K562 (cell line): Measurements from ENCODE around the gene RECK. TPM values are rescaled to one million over a fixed set of nuclear protein-coding genes. Genes with fewer than 3 reads are reported as not detected.
A peak's percentile ranks its signal among the peaks of the same experiment; 100 is the strongest.

Source experiments
- ATAC-seq: fragments of 200-7000 bp; cut with Tn5 transposase; 3 replicates; pipeline ENCODE4 v1.9.1; 2020; ENCODE audit warnings: moderate library complexity
- BruUV-seq: library from RNA; stranded (reverse); fragments of 400-500 nt; replicated peaks from 2 replicates; lab custom pipeline; 2021; lab: Mats Ljungman, UMichigan
- CTCF ChIA-PET: fragments of 300-600 bp; formaldehyde crosslinking; extraction: SDS; loops from one replicate; lab custom pipeline; 2021; ENCODE audit warnings: low intra/inter-chr PET ratio; lab: Yijun Ruan, JAX
- POLR2A ChIA-PET: fragments of 300-600, 350-650 bp; sonication (Branson Sonifier 250); formaldehyde crosslinking; extraction: SDS; loops from one replicate; lab custom pipeline; 2021; ENCODE audit warnings: antibody characterized with exemption, inconsistent platforms; lab: Yijun Ruan, JAX
- DNase-seq, 4 experiments: peaks; one replicate each; pipeline versions ENCODE4 v3.0.0 to v3.0.0-alpha.2; 2011 to 2018; ENCODE audit warnings: low spot score in 3 of 4, mixed read lengths in 3 of 4; ENCODE audit errors: extremely low read depth in 1 of 4
- FAIRE-seq: peaks from 2 replicates; lab custom pipeline; 2011; peaks lifted over from hg19 to GRCh38; lab: Jason Lieb, UNC
- H2AFZ ChIP-seq: 2 replicates; pipeline ENCODE4 v1.6.0; 2011; ENCODE audit warnings: low read depth, low read length, control low read depth, inconsistent platforms
- H3K27ac ChIP-seq: fragments of 200-600 bp; 3 replicates; pipeline ENCODE4 v1.8.0; 2011; ENCODE audit warnings: low read depth, mild to moderate bottlenecking, control low read depth, inconsistent platforms, low read length, moderate library complexity, mixed read lengths; ENCODE audit errors: extremely low read depth
- H3K27me3 ChIP-seq, 2 experiments: fragments of 300-600 bp in 1 of 2; 2 replicates in 1 of 2; 3 replicates in 1 of 2; pipeline versions ENCODE4 v1.6.0 to v1.8.0; 2011; ENCODE audit warnings: inconsistent platforms in 2 of 2, low read length in 2 of 2, mild to moderate bottlenecking in 1 of 2, mixed read lengths in 1 of 2, moderate library complexity in 1 of 2; ENCODE audit not compliant: control insufficient read depth in 2 of 2, insufficient read depth in 2 of 2
- H3K36me3 ChIP-seq: fragments of 300-600 bp; 3 replicates; pipeline ENCODE4 v1.8.0; 2011; ENCODE audit warnings: mild to moderate bottlenecking, low read length, inconsistent platforms; ENCODE audit not compliant: control insufficient read depth, insufficient read depth
- H3K4me1 ChIP-seq, 2 experiments: fragments of 200-600 bp in 1 of 2; replicated peaks in 1 of 2; 2 replicates in 1 of 2; 3 replicates in 1 of 2; pipeline versions ENCODE4 v1.5.1 to v1.8.0; 2011; ENCODE audit warnings: inconsistent platforms in 2 of 2, low read length in 2 of 2, mild to moderate bottlenecking in 1 of 2, mixed read lengths in 1 of 2, moderate library complexity in 1 of 2; ENCODE audit not compliant: control insufficient read depth in 2 of 2, insufficient read depth in 2 of 2
- H3K4me2 ChIP-seq: 2 replicates; pipeline ENCODE4 v1.6.1; 2011; ENCODE audit warnings: low read length, control low read depth, inconsistent platforms, mixed read lengths; ENCODE audit not compliant: insufficient read depth
- H3K4me3 ChIP-seq: fragments of 200-600 bp; sonication (generic), shearing (Covaris generic); 2 replicates; pipeline ENCODE4 v1.5.1; 2016; ENCODE audit warnings: control low read depth, inconsistent platforms
- H3K79me2 ChIP-seq: fragments of 200-600 bp; 3 replicates; pipeline ENCODE4 v1.8.0; 2011; ENCODE audit warnings: low read length, inconsistent platforms; ENCODE audit not compliant: control insufficient read depth, insufficient read depth
- H3K9ac ChIP-seq, 2 experiments: 2 replicates each; pipeline versions ENCODE4 v1.6.0 to v1.6.1; 2011; ENCODE audit warnings: low read depth in 2 of 2, low read length in 2 of 2, control low read depth in 1 of 2, inconsistent platforms in 1 of 2, mild to moderate bottlenecking in 1 of 2, mixed read lengths in 1 of 2; ENCODE audit not compliant: insufficient read depth in 1 of 2
- H3K9me1 ChIP-seq: one replicate; pipeline ENCODE4 v1.6.0; 2011; ENCODE audit warnings: inconsistent platforms, mild to moderate bottlenecking, low read length, moderate library complexity; ENCODE audit not compliant: control insufficient read depth, insufficient read depth
- H3K9me3 ChIP-seq: replicated peaks from 2 replicates; pipeline ENCODE4 v1.5.1; 2011; ENCODE audit warnings: low read depth, low read length, inconsistent platforms; ENCODE audit not compliant: control insufficient read depth, insufficient read depth
- H4K20me1 ChIP-seq: replicated peaks from 2 replicates; pipeline ENCODE4 v1.6.1; 2011; ENCODE audit warnings: low read length, inconsistent platforms, mixed read lengths; ENCODE audit not compliant: control insufficient read depth, insufficient read depth
- BRCA1 ChIP-seq, 2 experiments: fragments of 450-650 bp in 1 of 2; sonication (generic) in 1 of 2; formaldehyde crosslinking in 1 of 2; IDR thresholded peaks; 2 replicates each; pipeline versions ENCODE4 v1.5.0 to v1.6.1; 2017 to 2020; ENCODE audit warnings: mild to moderate bottlenecking in 1 of 2, missing genetic modification reagents in 1 of 2
- CREB1 ChIP-seq, 2 experiments: sonication (generic) in 1 of 2; formaldehyde crosslinking in 1 of 2; IDR thresholded peaks; 2 replicates each; pipeline versions ENCODE4 v1.6.1 to v1.8.0; 2012 to 2022; ENCODE audit warnings: inconsistent platforms in 1 of 2, mild to moderate bottlenecking in 1 of 2, missing genetic modification reagents in 1 of 2, moderate library complexity in 1 of 2
- EHMT2 ChIP-seq: fragments of 450-650 bp; IDR thresholded peaks from 2 replicates; pipeline ENCODE4 v1.6.1; 2018; ENCODE audit warnings: antibody characterized with exemption
- ELF1 ChIP-seq: fragments of 200-800 bp; sonication (Bioruptor generic); IDR thresholded peaks from 2 replicates; pipeline ENCODE4 v1.6.1; 2016; ENCODE audit warnings: missing genetic modification characterization, missing compliant biosample characterization
- HEY1 ChIP-seq: fragments of 250-450 bp; sonication (Bioruptor Pico); IDR thresholded peaks from 2 replicates; pipeline ENCODE4 v1.5.0; 2020; ENCODE audit warnings: mild to moderate bottlenecking, moderate library complexity, borderline replicate concordance
- KDM2B ChIP-seq: fragments of 250-450 bp; sonication (Bioruptor Pico); IDR thresholded peaks from 2 replicates; pipeline ENCODE4 v1.8.0; 2021; ENCODE audit warnings: mild to moderate bottlenecking, moderate library complexity
- MIER1 ChIP-seq: fragments of 450-650 bp; IDR thresholded peaks from 2 replicates; pipeline ENCODE4 v1.6.1; 2016; ENCODE audit warnings: antibody characterized with exemption, mild to moderate bottlenecking, low read depth
- PHF21A ChIP-seq: fragments of 450-650 bp; IDR thresholded peaks from 2 replicates; pipeline ENCODE4 v1.6.1; 2017; ENCODE audit warnings: low read depth, borderline replicate concordance
- POLR2B ChIP-seq: fragments of 450-650 bp; IDR thresholded peaks from 2 replicates; pipeline ENCODE4 v1.6.1; 2018; ENCODE audit warnings: low read depth; ENCODE audit not compliant: partially characterized antibody
- POLR2H ChIP-seq: IDR thresholded peaks from 2 replicates; pipeline ENCODE4 v1.6.1; 2016; ENCODE audit warnings: missing genetic modification characterization, low read depth, mild to moderate bottlenecking, control low read depth, missing compliant biosample characterization, moderate library complexity
- POLR3A ChIP-seq: IDR thresholded peaks from 2 replicates; pipeline ENCODE4 v1.6.1; 2011; ENCODE audit warnings: borderline replicate concordance, mild to moderate bottlenecking, moderate library complexity; ENCODE audit not compliant: insufficient read length, insufficient read depth; ENCODE audit errors: extremely low read depth
- RCOR1 ChIP-seq, 2 experiments: IDR thresholded peaks; 2 replicates each; pipeline ENCODE4 v1.6.1; 2012; ENCODE audit warnings: low read depth in 2 of 2, low read length in 2 of 2, borderline replicate concordance in 1 of 2, improper control_type of control experiment in 1 of 2
- SIX5 ChIP-seq, 2 experiments: IDR thresholded peaks; 2 replicates each; pipeline ENCODE4 v1.6.1; 2011; ENCODE audit warnings: low read length in 2 of 2, borderline replicate concordance in 1 of 2, low read depth in 1 of 2, mild to moderate bottlenecking in 1 of 2, moderate library complexity in 1 of 2; ENCODE audit not compliant: insufficient read depth in 1 of 2
- TCF3 ChIP-seq: sonication (generic); formaldehyde crosslinking; IDR thresholded peaks from 2 replicates; pipeline ENCODE4 v1.4.0; 2020; ENCODE audit warnings: mild to moderate bottlenecking, missing genetic modification reagents
- WGBS: fragments of 100-300 bp; shearing (Covaris generic); methylation state at CpG from one replicate; pipeline ENCODE4 v1.1.6; 2016; ENCODE audit warnings: low coverage, mixed read lengths; ENCODE audit not compliant: insufficient coverage; ENCODE audit errors: missing lambda C conversion rate; 5-methylcytosine and 5-hydroxymethylcytosine counted together
- in situ Hi-C: fragments of 300-500 bp; cut with MboI; formaldehyde crosslinking; loops from 4 replicates; pipeline ENCODE4 v1.15.0; 2018; ENCODE audit warnings: inconsistent platforms, mixed read lengths
- intact Hi-C: fragments of 100-400 bp; cut with micrococcal nuclease; formaldehyde crosslinking; loops from 2 replicates; pipeline ENCODE4 v1.14.2; 2022
- polyA plus RNA-seq, 8 experiments: library from polyadenylated mRNA; depleted of rRNA in 4 of 8; stranded (reverse) in 5 of 8; unstranded in 3 of 8; fragments of >200 nt; fragmentation: Nextera tagmentation in 2 of 8; fragmentation: Illumina TruSeq in 1 of 8; extraction: Ambion mirVana in 2 of 8; extraction: Trizol in 1 of 8; gene quantifications; 2 replicates each; pipeline versions ENCODE4 v1.2.1 to v1.2.3, GENCODE V29; 2011 to 2014; ENCODE audit warnings: inconsistent platforms in 1 of 8, missing spikeins in 1 of 8
- total RNA-seq, 7 experiments: library from RNA; depleted of rRNA in 6 of 7; stranded (reverse); fragments of >200 nt in 6 of 7; fragmentation: Illumina TruSeq in 2 of 7; extraction: Trizol in 2 of 7; gene quantifications; 2 replicates each; pipeline versions ENCODE4 v1.2.1 to v1.2.3, GENCODE V29; 2011 to 2021; ENCODE audit warnings: low replicate concordance in 1 of 7
- TF ChIP-seq, protein P1 (sequence below): fragments of 250-450 bp; sonication (Bioruptor Pico); IDR thresholded peaks from 2 replicates; pipeline ENCODE4 v1.4.0; 2020

The RECK gene
- total and polyA plus RNA-seq, 9 of the 15 experiments (the other 6 are each of a cell fraction or from before 2014, with no cell fraction given), result 0.04 to 0.36 (median 0.16) TPM

DNA sequence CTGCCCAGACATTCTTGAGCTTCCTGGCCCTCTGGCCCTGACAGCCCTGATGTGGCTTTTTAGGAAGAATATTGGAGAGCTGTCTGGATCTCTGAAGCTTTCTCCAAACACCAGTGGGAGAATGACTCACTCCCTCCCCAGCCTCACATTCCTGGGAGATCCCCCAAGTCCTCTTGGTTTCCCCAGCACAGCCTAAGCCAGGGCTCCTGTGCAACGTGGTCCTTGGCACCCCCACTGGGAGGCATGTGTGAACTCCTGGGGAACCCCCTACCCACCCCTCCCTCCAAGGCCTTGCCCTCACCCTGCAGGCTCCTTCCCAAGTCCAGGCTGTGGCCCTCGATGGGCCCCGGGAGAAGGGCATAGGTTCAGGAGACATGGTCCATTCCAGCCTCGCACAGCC is 112.5 kb downstream of the RECK start:
- no peaks in the 10 kb centered on the region for H3K9me1 ChIP-seq
- ChIA-PET POLR2A (interaction anchor here (1.4 to 1.5 kb wide), 2 partner anchors 12 to 66 kb away, joined by 3 to 5 read pairs; partner anchors contain the start of gene GLIPR2), CTCF (no interaction called here)
- H3K36me3 ChIP-seq, result no peaks in the 10 kb centered on the region
- H3K4me1 ChIP-seq, result peaks cover 4 to 21% of the 10 kb centered on the region in 2 experiments; a peak in 4 of 5 replicates
- H3K4me2 ChIP-seq, result no peak overlapping the region
- WGBS, result 47% methylated on average over 4 of the region's 4 CpGs
- ATAC-seq, result no peak
- in situ Hi-C loops, result no loop called here
- no peak overlapping the region for H3K4me3 ChIP-seq
- H2AFZ ChIP-seq, result no peak overlapping the region
- H3K27me3 ChIP-seq, result no peaks in the 10 kb centered on the region
- H4K20me1 ChIP-seq, result no peaks in the 10 kb centered on the region
- H3K27ac ChIP-seq, result no peak overlapping the region
- no peaks in the 10 kb centered on the region for H3K79me2 ChIP-seq
- no peak for FAIRE-seq
- no TSS peak for BruUV-seq
- intact Hi-C loops, result no loop called here
- DNase-seq, result no peak
- peak overlapping the region in 1 of 2 experiments; percentile 52; a peak in 1 of 4 replicates for H3K9ac ChIP-seq
- no peaks in the 10 kb centered on the region for H3K9me3 ChIP-seq
- TF ChIP-seq CREB1 (IDR thresholded peaks at IDR 0.05) (no peak), CREB1 (CRISPR knock-in tag; IDR thresholded peaks at IDR 0.05) (no peak), EHMT2 (no peak), RCOR1 (IDR thresholded peaks at IDR 0.05; ENCODE audit: borderline replicate concordance in 1 of 2, low read depth in 2 of 2, low read length in 2 of 2) (no peak), POLR2B (no peak), TCF3 (no peak), POLR2H (tag) (no peak), BRCA1 (IDR thresholded peaks at IDR 0.05) (no peak), BRCA1 (CRISPR knock-in tag; IDR thresholded peaks at IDR 0.05) (no peak), PHF21A (no peak), MIER1 (no peak), HEY1 (CRISPR knock-in tag) (no peak), ELF1 (tag) (no peak), POLR3A (no peak), SIX5 (IDR thresholded peaks at IDR 0.05; ENCODE audit: borderline replicate concordance in 1 of 2, insufficient read depth in 1 of 2, low read depth in 1 of 2, low read length in 2 of 2) (no peak), KDM2B (CRISPR knock-in tag) (no peak)
- TF ChIP-seq, protein P1, sequence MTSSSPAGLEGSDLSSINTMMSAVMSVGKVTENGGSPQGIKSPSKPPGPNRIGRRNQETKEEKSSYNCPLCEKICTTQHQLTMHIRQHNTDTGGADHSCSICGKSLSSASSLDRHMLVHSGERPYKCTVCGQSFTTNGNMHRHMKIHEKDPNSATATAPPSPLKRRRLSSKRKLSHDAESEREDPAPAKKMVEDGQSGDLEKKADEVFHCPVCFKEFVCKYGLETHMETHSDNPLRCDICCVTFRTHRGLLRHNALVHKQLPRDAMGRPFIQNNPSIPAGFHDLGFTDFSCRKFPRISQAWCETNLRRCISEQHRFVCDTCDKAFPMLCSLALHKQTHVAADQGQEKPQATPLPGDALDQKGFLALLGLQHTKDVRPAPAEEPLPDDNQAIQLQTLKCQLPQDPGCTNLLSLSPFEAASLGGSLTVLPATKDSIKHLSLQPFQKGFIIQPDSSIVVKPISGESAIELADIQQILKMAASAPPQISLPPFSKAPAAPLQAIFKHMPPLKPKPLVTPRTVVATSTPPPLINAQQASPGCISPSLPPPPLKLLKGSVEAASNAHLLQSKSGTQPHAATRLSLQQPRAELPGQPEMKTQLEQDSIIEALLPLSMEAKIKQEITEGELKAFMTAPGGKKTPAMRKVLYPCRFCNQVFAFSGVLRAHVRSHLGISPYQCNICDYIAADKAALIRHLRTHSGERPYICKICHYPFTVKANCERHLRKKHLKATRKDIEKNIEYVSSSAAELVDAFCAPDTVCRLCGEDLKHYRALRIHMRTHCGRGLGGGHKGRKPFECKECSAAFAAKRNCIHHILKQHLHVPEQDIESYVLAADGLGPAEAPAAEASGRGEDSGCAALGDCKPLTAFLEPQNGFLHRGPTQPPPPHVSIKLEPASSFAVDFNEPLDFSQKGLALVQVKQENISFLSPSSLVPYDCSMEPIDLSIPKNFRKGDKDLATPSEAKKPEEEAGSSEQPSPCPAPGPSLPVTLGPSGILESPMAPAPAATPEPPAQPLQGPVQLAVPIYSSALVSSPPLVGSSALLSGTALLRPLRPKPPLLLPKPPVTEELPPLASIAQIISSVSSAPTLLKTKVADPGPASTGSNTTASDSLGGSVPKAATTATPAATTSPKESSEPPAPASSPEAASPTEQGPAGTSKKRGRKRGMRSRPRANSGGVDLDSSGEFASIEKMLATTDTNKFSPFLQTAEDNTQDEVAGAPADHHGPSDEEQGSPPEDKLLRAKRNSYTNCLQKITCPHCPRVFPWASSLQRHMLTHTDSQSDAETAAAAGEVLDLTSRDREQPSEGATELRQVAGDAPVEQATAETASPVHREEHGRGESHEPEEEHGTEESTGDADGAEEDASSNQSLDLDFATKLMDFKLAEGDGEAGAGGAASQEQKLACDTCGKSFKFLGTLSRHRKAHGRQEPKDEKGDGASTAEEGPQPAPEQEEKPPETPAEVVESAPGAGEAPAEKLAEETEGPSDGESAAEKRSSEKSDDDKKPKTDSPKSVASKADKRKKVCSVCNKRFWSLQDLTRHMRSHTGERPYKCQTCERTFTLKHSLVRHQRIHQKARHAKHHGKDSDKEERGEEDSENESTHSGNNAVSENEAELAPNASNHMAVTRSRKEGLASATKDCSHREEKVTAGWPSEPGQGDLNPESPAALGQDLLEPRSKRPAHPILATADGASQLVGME (CRISPR knock-in tag), result no peak
